Measurements from ENCODE around the gene MIEF1.

Gene MIEF1

GRCh38 chr22:39527481-39527961 is 25.4 kb downstream of the MIEF1 start:
- in situ Hi-C loops (cut with MboI; ENCODE audit: low sequenced_read_pairs), result no loop called here

DNA sequence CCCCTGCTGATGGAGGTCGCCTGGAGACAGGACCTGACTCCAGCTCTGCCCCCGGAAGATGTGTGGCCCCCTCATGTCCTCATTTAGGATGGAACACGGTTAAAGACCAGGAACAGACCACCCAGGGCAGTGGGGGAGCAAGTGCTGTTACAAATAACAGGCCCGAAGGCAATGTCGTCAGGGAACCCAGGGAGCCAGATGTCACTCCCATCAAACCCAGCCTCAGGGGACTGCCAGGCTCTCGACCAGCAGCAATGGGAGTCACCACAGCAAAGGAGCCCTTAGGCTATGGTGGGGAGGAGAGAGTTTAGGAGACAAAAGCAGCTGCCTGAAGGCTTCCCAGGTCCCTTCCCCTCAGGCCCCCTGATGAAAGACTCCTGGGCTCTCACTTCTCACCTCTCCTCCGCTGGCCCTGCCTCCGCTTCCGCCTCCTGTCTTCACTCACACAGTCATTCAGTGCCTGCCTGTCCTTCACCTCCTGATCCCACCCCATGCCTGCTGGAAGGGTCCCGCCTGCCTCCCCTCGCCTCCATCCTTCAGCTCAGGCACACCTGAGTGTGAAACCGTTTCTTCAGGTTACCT is 26.1 kb downstream of the MIEF1 start:
- in situ Hi-C loops (cut with MboI; ENCODE audit: low sequenced_read_pairs), result no loop called here

GRCh38 chr22:39528681-39529486 is 26.8 kb downstream of the MIEF1 start:
- in situ Hi-C loops (cut with MboI; ENCODE audit: low sequenced_read_pairs), result no loop called here

- in situ Hi-C loops (cut with MboI; ENCODE audit: low sequenced_read_pairs), result no loop called here
Observed at GRCh38 chr22:39529487-39529851, 27.4 kb downstream of the MIEF1 start.

DNA sequence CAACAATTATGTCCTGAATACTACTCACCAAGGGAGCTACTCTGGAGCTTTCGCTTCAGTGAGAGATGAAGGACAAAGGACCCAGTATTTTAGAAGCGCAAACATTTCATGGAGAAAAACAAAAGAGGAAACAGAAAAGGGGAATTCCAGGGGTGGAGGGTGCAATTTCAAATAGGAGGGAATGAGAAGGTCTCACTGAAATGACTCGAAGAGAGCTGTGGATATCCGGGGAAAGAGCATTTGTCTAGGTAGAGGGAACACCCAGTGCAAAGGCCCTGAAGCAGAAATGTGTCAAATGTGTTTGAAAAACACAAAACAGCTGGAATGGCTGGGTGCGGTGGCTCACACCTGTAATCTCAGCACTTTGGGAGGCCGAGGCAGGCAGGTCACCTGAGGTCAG is 28.0 kb downstream of the MIEF1 start:
- in situ Hi-C loops (cut with MboI; ENCODE audit: low sequenced_read_pairs), result no loop called here

GRCh38 chr22:39530692-39531331 is 28.7 kb downstream of the MIEF1 start:
- in situ Hi-C loops (cut with MboI; ENCODE audit: low sequenced_read_pairs), result no loop called here

GRCh38 chr22:39532215-39533073 is 30.4 kb downstream of the MIEF1 start, which contains the start of gene RPS19BP1:
Gene RPS19BP1 (minus strand): TSS chr22:39532748. CDS start chr22:39532738, 10 bp downstream.
- in situ Hi-C loops (cut with MboI; ENCODE audit: low sequenced_read_pairs), result no loop called here

GRCh38 chr22:39534092-39534506 is 32.0 kb downstream of the MIEF1 start:
- in situ Hi-C loops (cut with MboI; ENCODE audit: low sequenced_read_pairs), result no loop called here

DNA sequence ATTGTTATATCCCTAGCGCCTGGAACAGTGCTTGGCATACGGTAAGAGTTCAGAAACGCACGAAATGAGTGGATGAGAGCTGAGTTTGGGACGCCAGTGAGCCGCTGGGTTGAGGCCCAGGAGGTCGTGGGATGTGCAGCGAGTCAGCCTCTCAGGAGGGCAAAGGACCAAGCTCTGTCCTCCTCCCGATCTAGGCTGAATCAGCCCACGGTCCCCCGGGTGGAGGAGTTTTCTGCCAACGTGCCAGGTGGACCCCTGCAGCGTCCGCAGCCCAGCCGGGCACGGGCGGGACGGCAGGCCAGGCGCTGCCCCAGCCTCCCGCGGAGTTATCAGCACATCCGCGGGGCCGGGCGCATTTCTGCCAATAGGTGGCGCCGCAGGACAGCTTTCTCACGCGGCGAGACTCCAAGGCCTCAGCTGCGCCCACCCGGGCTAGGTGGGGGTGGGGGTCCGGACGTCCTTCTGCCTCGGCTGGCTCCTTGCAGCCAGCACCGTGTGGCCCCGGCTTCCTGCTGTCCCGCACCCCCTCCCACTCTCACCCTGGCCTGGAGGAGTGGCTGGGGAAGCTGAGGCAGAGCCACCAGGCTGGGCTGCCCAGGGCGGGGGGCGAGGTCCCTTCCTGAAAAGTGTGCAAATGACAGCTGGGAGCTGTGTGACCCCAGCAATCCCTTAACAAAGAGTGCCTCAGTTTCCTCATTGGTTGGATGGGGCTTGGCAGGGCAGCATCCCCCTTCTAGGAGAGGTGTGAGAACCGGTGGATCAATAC is 32.7 kb downstream of the MIEF1 start:
- in situ Hi-C loops (cut with MboI; ENCODE audit: low sequenced_read_pairs), result no loop called here

- in situ Hi-C loops (cut with MboI; ENCODE audit: low sequenced_read_pairs), result no loop called here
Observed at GRCh38 chr22:39535357-39535725, 33.3 kb downstream of the MIEF1 start.

DNA sequence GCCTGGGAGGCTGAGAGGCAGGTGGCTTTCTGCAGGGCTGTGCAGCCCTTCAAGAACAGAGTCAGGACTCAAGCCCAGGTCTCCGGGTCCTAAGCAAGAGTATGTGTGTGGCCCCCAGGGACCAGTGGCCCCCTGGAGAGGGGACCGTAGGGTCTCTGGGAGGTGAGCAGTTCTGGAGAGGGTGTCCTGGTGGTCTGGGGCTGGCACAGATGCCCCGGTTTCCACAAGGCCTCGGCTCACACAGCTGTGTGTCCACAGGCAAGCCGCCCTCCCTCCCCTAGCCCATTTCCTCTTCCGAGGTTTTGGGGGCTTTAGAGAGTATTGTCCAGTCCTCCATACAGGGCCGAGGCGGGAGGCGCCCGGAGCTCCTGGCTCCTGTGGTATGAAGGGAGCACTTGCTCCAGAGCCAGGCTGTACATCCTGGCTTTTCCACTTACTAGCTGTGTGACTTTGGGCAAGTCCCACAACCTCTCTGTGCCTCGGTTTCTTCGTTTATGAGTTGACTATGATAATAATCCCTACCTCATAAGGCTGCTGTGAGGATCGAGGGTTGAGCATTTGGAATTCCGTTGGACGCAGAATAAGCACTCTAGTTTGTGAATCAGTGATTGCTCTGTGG is 33.9 kb downstream of the MIEF1 start:
- in situ Hi-C loops (cut with MboI; ENCODE audit: low sequenced_read_pairs), result no loop called here

GRCh38 chr22:39536711-39537110 is 34.6 kb downstream of the MIEF1 start:
- in situ Hi-C loops (cut with MboI; ENCODE audit: low sequenced_read_pairs), result no loop called here

GRCh38 chr22:39537975-39538374 is 35.9 kb downstream of the MIEF1 start:
- in situ Hi-C loops (cut with MboI; ENCODE audit: low sequenced_read_pairs), result no loop called here

DNA sequence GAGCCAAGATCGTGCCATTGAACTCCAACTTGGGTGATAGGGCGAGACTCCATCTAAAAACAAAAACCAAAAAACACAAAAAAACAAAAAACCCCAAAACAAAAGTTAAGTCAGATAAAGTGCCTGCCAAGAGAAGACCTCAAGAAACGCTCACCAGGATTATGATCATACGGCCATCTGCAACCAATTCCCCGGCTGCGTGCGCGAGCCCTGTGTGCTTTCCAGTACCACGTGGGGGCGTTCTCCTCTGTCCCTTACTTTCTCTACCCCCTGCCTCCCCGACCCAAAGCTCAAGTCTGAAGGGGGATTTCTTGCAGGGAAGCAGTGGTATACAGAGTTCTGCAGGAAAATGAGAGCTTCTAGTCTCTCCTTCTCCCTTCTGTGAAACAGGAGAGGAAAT is 41.0 kb downstream of the MIEF1 start:
- in situ Hi-C loops (cut with MboI; ENCODE audit: low sequenced_read_pairs), result no loop called here

GRCh38 chr22:39545386-39546365 is 43.6 kb downstream of the MIEF1 start:
- in situ Hi-C loops (cut with MboI; ENCODE audit: low sequenced_read_pairs), result no loop called here

GRCh38 chr22:39546889-39547586 is 44.9 kb downstream of the MIEF1 start:
- in situ Hi-C loops (cut with MboI; ENCODE audit: low sequenced_read_pairs), result no loop called here

GRCh38 chr22:39547587-39547947 is 45.5 kb downstream of the MIEF1 start:
- in situ Hi-C loops (cut with MboI; ENCODE audit: low sequenced_read_pairs), result no loop called here

DNA sequence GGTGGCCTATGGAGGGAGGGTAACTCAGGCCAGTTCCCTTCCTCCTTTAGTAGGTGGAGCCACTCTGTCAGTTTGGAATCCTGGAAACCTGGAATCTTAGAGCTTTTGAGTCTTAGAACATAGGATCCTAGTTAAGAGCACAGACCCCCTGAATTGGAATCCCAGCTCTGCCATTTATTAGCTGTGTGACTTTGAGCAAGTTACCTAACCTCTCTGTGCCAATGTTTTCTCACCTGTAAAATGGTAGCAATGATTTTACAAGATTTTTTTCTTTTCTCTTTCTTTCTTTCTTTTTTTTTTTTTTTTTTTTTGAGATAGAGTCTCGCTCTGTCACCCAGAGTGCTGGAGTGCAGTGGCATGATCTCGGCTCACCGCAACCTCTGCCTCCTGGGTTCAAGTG is 51.3 kb downstream of the MIEF1 start:
- in situ Hi-C loops (cut with MboI; ENCODE audit: low sequenced_read_pairs), result no loop called here
